NCI-H1436 (cell line): ENCODE results near the gene CORIN.
"Not testable (repeated sequence)": the region's sequence is repeated elsewhere in the genome, so short reads cannot be mapped to it uniquely, and the experiment has no call there.

Experiments
- DNase-seq: peaks from one replicate; lab custom pipeline; 2025; lab: John Stamatoyannopoulos, UW

Gene CORIN

GRCh38 chr4:47691757-47692383 lies 146.0 kb downstream of the CORIN start:
- DNase-seq: not testable (repeated sequence)

- DNase-seq: no peak
Measured at GRCh38 chr4:47690611-47691010, 147.3 kb downstream of the CORIN start.

- DNase-seq: no peak
Measured at GRCh38 chr4:47686294-47686872, 151.5 kb downstream of the CORIN start.

GRCh38 chr4:47675806-47676205 lies 162.1 kb downstream of the CORIN start:
- no peak for DNase-seq

GRCh38 chr4:47674144-47674543 lies 163.7 kb downstream of the CORIN start:
- DNase-seq: no peak

- DNase-seq: no peak
Measured at GRCh38 chr4:47672696-47673095, 165.2 kb downstream of the CORIN start.

GRCh38 chr4:47669946-47670345 lies 167.9 kb downstream of the CORIN start:
- DNase-seq: no peak

- peak; percentile 50 for DNase-seq
Measured at GRCh38 chr4:47668810-47669408, 169.0 kb downstream of the CORIN start.

- DNase-seq: no peak
Measured at GRCh38 chr4:47668256-47668655, 169.6 kb downstream of the CORIN start.

- DNase-seq: no peak
Measured at GRCh38 chr4:47667552-47667951, 170.3 kb downstream of the CORIN start.

- no peak for DNase-seq
Measured at GRCh38 chr4:47664051-47664826, 173.6 kb downstream of the CORIN start.

- no peak for DNase-seq
Measured at GRCh38 chr4:47662975-47663374, 174.9 kb downstream of the CORIN start.

- no peak for DNase-seq
Measured at GRCh38 chr4:47661741-47662140, 176.1 kb downstream of the CORIN start.

- no peak for DNase-seq
Measured at GRCh38 chr4:47659342-47659741, 178.5 kb downstream of the CORIN start.

GRCh38 chr4:47654972-47655693 lies 182.7 kb downstream of the CORIN start:
- no peak for DNase-seq

- DNase-seq: no peak
Measured at GRCh38 chr4:47652092-47652491, 185.8 kb downstream of the CORIN start.

- no peak for DNase-seq
Measured at GRCh38 chr4:47651231-47651630, 186.6 kb downstream of the CORIN start.

GRCh38 chr4:47650584-47651130 lies 187.2 kb downstream of the CORIN start:
- no peak for DNase-seq

GRCh38 chr4:47647544-47647943 lies 190.3 kb downstream of the CORIN start:
- no peak for DNase-seq

GRCh38 chr4:47647029-47647428 lies 190.8 kb downstream of the CORIN start:
- DNase-seq: no peak

- DNase-seq: no peak
Measured at GRCh38 chr4:47646372-47646771, 191.5 kb downstream of the CORIN start.

GRCh38 chr4:47643845-47644244 lies 194.0 kb downstream of the CORIN start:
- no peak for DNase-seq
